Measurements from ENCODE around the gene PTPN1.
"Not testable (repeated sequence)": the region's sequence is repeated elsewhere in the genome, so short reads cannot be mapped to it uniquely, and the experiment has no call there.

PTPN1 gene

GRCh38 chr20:50527068-50527605, 17.0 kb downstream of the PTPN1 start:
- DNase-seq (ENCODE audit: extremely low read depth in 1 of 2, low read depth in 1 of 2): no peak

- no peak for DNase-seq (ENCODE audit: extremely low read depth in 1 of 2, low read depth in 1 of 2)
These were observed 17.9 kb downstream of the PTPN1 start for GRCh38 chr20:50528129-50528528.

GRCh38 chr20:50528804-50529351, 18.7 kb downstream of the PTPN1 start:
- no peak for DNase-seq (ENCODE audit: extremely low read depth in 1 of 2, low read depth in 1 of 2)

- DNase-seq (ENCODE audit: extremely low read depth in 1 of 2, low read depth in 1 of 2): no peak
These were observed 22.0 kb downstream of the PTPN1 start for GRCh38 chr20:50532221-50532620.

- no peak for DNase-seq (ENCODE audit: extremely low read depth in 1 of 2, low read depth in 1 of 2)
These were observed 22.9 kb downstream of the PTPN1 start for GRCh38 chr20:50533061-50533460.

- DNase-seq (ENCODE audit: extremely low read depth in 1 of 2, low read depth in 1 of 2): no peak
These were observed 23.3 kb downstream of the PTPN1 start for GRCh38 chr20:50533464-50533863.

- no peak for DNase-seq (ENCODE audit: extremely low read depth in 1 of 2, low read depth in 1 of 2)
These were observed 24.4 kb downstream of the PTPN1 start for GRCh38 chr20:50534567-50534966.

GRCh38 chr20:50535162-50535561, 25.0 kb downstream of the PTPN1 start:
- no peak for DNase-seq (ENCODE audit: extremely low read depth in 1 of 2, low read depth in 1 of 2)

- DNase-seq (ENCODE audit: extremely low read depth in 1 of 2, low read depth in 1 of 2): no peak
These were observed 26.1 kb downstream of the PTPN1 start for GRCh38 chr20:50536333-50536732.

- no peak for DNase-seq (ENCODE audit: extremely low read depth in 1 of 2, low read depth in 1 of 2)
These were observed 27.5 kb downstream of the PTPN1 start for GRCh38 chr20:50537546-50538201.

- no peak for DNase-seq (ENCODE audit: extremely low read depth in 1 of 2, low read depth in 1 of 2)
These were observed 28.1 kb downstream of the PTPN1 start for GRCh38 chr20:50538276-50538675.

- DNase-seq (ENCODE audit: extremely low read depth in 1 of 2, low read depth in 1 of 2): not testable (repeated sequence)
These were observed 29.6 kb downstream of the PTPN1 start for GRCh38 chr20:50539798-50540197.

- no peak for DNase-seq (ENCODE audit: extremely low read depth in 1 of 2, low read depth in 1 of 2)
These were observed 30.7 kb downstream of the PTPN1 start for GRCh38 chr20:50540620-50541605.

- DNase-seq (ENCODE audit: extremely low read depth in 1 of 2, low read depth in 1 of 2): no peak
These were observed 31.4 kb downstream of the PTPN1 start for GRCh38 chr20:50541606-50542041.

GRCh38 chr20:50543326-50543725, 33.1 kb downstream of the PTPN1 start:
- DNase-seq (ENCODE audit: extremely low read depth in 1 of 2, low read depth in 1 of 2): no peak

- no peak for DNase-seq (ENCODE audit: extremely low read depth in 1 of 2, low read depth in 1 of 2)
These were observed 34.9 kb downstream of the PTPN1 start for GRCh38 chr20:50545126-50545525.

GRCh38 chr20:50546729-50547314, 36.6 kb downstream of the PTPN1 start:
- DNase-seq (ENCODE audit: extremely low read depth in 1 of 2, low read depth in 1 of 2): no peak

GRCh38 chr20:50547964-50548363, 37.8 kb downstream of the PTPN1 start:
- no peak for DNase-seq (ENCODE audit: extremely low read depth in 1 of 2, low read depth in 1 of 2)

- DNase-seq (ENCODE audit: extremely low read depth in 1 of 2, low read depth in 1 of 2): no peak
These were observed 38.2 kb downstream of the PTPN1 start for GRCh38 chr20:50548396-50548795.

GRCh38 chr20:50550531-50550930, 40.3 kb downstream of the PTPN1 start:
- DNase-seq (ENCODE audit: extremely low read depth in 1 of 2, low read depth in 1 of 2): no peak

GRCh38 chr20:50551288-50551687, 41.1 kb downstream of the PTPN1 start:
- DNase-seq (ENCODE audit: extremely low read depth in 1 of 2, low read depth in 1 of 2): no peak
